Activated CD4-positive, CD25-positive, alpha-beta regulatory T cell (primary cell): ENCODE measurements around the gene EEF2K.

Source experiments
- DNase-seq, 4 experiments: peaks; one replicate each; lab custom pipeline; 2025; lab: John Stamatoyannopoulos, UW

The EEF2K gene

DNA sequence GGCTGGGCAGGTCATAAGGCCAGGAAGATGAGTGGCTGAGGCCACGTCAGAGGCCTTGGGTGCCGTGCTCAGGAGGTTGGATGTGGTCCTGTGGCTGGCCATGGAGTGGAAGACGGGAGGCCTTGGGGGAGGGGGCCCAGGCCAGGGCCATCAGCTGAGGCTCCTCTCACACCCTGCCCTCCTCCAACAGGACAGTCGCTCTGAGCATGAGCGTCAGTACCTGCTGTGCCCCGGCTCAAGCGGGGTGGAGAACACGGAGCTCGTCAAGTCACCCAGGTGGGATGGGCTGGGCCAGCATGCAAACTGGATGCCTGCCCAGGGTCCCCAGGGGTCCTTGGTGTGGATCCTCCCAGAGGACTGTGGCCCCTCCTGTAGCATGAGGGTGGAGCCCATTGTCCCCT, 110.3 kb downstream of the EEF2K start:
- DNase-seq = no peak

DNA sequence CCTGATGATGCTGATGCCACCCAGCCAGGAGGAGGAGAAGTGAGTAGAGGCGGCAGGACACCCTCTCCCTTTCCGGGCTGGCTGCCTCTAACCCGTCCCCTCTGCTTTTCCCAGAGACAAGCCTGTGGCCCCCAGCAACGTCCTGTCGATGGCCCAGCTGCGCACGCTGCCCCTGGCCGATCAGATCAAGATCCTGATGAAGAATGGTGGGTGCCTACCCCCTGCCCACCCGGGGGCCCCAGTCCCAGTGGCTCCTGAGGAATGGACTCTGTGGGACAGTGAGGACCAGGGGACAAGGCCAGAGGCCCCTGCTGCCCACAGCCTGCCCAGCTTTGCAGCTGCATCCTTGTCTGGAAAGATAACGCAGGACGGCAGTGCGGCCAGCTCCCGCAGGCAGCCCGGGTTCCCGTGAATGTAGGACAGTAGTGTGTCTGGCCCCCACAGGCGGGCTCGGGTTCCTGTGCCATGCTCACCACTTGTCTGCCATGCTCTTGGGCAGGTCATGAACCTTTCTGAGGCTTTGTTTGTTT, 111.0 kb downstream of the EEF2K start:
- DNase-seq = no peak

DNA sequence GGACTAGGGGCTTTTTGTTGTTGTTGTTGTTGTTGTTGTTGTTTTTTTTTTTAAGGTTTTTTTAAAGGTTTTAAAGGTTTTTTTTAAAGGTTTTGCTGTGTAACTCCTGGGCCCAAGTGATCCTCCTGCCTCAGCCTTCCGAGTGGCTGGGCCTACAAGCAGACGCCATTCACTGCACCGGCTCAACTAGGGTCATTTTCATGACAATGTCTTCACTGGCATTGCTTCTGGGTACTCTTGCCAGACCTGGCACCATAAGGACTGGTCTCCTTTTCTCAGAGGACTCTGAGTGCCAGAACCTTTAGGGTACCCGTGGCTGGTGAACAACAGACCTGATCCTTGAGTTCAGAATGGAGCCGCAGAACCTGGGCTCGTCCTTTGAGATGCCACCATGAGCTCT, 111.5 kb downstream of the EEF2K start:
- no peak for DNase-seq

DNA sequence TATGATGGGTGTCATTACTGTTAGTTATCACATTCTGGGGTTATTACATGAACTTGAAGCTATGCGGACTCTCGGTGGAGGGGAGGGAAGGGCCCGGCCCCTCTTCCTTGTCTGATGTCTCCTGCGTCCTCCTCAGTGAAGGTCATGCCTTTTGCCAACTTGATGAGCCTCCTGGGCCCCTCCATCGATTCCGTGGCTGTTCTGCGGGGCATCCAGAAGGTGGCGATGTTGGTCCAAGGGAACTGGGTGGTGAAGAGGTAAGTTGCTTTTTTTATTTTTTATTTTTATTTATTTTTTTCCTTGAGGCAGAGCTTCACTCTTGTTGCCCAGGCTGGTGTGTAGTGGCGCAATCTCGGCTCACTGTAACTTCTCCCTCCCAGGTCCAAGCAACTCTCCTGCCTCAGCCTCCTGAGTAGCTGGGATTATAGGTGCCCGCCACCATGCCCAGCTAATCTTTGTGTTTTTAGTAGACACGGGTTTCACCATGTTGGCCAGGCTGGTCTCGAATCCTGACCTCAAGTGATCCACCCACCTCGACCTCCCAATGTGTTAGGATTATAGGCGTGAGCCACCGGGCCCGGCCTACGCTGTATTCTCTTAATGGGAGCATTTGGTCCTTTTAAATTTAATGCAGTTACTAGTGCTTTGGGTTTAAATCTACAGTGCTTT, 112.7 kb downstream of the EEF2K start:
- peak in 3 of 4 experiments; percentile 15 to 38 (median 31) for DNase-seq

DNA sequence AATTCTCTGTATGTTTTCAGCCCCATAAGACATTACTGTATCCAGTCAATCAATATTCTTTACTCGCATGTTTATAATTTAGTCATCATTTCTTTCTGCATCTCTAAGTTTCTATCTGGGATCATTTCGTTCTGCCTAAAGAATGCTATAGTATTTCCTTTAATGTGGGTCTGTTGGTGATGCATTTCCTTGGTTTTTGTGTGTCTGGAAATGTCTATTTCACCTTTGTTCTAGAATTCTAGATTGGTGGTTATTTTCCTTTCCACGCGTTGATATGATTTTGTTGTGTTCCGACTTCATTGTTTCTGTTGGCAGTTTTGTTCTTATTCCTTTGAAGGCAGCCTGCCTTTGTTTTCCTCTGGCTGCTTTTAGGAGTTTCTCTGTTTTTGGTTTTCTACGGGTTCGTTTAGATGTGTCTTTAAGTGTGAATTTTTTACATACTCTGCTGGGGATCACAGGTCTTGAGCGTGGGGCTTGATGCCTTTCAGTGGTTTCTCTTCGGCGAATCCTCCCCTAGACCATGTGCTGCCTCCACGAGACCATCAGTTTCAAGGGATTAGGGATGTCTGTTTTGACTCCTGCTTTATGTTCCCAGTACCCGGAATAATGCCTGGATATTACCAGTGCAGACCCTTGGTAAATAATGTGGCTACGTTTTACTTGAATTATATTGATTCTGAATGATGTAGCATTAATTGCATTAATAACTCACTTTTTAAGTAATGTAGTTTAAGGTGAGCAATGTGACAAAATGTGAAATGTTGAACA, 114.7 kb downstream of the EEF2K start:
- DNase-seq = no peak

DNA sequence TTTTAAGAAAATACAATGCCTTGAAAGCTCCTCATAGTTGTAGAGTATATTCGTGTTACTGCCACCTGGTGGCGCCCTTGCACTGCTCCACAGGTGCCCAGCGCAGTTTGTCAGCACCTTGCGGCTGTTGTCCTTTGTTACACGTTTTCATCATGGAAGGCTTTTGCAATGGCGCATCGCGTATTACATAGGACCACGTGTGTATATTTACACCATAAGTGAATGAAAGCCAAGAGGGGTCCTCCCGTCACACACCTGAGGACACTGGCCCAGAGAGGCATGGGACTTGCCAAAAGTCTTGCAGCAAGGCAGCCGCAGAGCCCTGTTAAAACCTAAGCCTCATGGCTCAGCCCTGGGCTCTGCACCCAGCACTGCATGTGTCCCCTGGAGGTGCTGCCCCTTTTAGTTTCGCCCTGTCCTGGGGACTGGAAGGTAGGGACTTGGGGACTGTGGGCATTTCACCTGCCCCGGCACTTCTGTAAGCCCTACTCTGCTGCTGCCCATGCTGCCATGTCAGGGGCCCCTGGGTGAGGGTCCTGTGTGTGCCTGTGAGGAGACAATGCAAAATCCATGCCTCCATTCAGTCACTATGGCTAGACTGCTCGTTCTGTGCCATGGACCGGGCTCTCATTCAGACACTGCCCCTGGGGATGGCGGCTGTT, 115.4 kb downstream of the EEF2K start:
- peak; percentile 22 to 61 (median 35) for DNase-seq

DNA sequence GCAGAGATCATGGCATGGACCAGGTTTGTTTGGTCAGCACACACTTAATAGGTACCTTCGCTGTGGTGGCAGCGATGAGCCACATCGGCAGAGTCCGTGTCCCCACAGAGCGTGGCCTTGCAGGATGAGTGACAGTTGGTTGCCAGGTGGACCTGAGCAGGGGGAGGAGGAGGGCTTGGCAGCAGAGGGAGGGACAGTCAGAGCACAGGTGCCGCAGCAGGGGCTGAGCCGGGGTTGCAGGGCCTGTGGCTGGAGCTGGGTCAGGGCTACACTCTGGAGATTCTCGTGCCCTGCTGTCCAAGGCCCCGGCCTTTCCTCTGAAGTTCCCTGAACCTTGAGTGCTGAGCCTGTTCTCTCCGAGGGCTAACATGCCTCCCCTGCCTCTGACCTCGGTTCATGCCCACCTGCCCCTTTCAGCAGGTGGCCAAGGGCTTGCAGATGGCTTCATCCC, 116.0 kb downstream of the EEF2K start:
- DNase-seq = no peak

DNA sequence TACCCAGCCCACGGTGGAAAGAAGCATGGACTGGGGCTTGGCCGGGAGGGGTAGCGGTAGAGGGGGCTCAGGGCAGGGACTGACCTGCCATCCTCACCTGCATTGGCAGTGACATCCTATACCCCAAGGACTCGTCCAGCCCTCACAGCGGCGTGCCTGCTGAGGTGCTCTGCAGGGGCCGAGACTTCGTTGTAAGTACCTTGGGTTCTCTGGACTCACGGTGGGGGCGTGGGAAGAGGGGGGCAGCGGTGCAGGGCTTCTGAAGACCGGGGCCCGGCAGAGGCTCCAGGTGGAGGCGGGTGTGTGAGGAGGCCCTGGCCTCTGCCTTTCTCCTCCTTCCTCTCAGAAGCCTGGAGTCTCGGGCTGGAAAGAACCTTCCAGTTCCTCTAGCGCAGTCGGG, 116.7 kb downstream of the EEF2K start:
- no peak for DNase-seq

DNA sequence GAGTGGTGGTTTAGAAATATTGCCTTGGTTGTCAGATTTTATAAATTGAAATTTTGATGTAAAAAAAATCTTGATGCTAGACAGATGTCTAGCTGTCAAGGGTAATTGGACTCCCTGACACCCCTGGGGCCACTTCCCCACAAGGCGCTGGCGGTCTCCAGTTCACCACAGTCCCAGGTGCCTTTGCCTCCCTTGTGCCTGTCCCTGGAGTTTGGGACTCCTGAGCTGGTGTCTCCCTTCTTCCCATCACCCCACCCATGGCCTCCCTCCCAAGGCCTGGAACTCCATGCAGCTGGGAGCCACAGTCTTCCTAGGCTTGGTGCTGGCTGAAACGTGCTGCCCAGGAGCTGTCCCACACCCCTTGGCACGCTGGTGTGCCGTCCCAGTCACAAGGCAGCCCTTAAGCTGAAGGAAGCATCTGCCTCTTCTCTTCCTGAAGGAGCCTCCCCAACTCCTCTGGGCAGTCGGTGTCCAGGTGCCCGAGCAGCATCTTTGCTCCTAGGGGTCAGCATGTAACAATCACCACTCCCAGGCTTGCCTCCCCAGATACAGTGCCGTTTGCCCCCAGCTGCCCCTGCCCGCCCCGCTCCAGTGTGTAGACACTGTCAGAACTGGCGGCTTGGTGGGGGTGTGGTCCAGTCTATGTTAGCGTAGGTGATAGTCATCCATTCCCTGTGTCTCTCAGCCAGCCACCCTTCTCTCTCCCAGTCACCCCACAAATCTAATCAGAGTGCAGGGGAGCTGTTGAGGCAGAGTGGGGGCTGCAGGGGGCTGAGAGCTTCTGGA, 117.3 kb downstream of the EEF2K start:
- no peak for DNase-seq

DNA sequence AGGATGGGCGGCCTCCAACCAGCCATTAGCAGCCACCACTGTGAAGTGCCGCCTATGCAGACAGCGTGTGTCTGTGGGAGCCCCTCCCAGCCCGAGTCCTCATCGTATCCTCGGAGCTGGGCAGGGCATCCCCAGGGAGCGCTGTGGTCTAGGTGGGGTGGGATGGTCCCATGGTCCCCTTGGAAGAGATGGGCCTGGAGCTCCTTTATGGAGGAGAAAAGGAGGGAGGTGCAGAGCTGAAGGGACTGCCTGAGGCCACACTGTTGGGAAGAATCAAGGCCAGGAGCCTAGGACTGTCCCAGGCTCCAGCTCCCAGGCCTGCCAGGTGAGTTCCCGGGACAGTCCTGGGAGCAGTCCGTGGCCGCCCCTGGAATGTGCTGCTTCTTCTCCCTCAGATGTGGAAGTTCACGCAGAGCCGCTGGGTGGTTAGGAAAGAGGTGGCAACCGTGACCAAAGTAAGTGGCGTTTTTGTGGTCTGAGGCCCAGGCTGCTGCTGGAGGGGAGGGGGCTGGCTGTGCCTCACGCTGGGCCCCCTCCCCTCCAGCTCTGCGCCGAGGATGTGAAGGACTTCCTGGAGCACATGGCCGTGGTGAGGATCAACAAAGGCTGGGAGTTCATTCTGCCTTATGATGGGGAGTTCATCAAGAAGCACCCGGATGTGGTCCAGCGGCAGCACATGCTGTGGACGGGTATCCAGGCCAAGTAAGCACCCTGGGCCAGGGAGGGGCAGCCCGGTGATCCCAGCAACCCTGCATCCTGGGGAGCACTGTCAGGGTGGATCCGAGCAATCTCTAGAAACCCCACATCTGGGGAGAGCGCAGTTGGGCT, 118.1 kb downstream of the EEF2K start:
- DNase-seq = no peak

DNA sequence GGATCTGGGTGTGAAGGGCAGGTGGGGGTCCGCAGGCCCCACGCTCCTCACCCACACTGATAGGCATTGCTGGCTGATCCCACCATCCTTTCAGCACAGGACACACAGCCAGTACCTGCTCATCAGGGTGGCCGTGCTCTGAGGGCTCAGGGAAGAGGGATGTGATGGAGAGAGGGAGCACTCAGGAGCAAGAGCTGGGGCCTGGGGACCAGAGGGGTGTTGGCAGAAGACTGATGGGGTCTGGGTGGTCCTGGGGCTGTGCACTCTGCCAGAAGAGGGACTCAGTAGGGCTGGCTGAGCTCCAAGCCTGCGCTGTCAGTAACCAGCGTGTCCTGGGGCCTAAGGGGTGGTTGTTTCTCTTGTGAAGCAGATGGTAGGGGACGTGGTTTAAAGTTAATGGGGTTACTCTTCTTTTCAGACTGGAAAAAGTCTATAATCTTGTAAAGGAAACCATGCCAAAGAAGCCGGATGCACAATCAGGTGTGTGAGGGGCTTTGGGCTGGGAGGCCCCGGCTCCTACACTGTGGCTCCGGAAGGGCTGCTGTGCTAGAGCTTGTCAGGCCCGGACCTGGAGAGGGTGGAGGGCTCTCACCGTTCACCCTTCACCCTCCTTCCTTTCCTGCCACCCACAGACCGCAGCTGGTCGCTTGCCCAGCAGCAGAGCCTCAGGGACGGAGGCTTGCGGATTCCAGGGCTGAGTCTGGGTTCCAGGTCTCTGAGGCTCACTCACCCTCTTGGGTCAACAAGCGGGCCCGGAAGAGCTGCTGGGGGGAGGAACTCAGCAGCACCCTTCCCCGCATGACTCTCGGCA, 118.9 kb downstream of the EEF2K start:
- DNase-seq = no peak

DNA sequence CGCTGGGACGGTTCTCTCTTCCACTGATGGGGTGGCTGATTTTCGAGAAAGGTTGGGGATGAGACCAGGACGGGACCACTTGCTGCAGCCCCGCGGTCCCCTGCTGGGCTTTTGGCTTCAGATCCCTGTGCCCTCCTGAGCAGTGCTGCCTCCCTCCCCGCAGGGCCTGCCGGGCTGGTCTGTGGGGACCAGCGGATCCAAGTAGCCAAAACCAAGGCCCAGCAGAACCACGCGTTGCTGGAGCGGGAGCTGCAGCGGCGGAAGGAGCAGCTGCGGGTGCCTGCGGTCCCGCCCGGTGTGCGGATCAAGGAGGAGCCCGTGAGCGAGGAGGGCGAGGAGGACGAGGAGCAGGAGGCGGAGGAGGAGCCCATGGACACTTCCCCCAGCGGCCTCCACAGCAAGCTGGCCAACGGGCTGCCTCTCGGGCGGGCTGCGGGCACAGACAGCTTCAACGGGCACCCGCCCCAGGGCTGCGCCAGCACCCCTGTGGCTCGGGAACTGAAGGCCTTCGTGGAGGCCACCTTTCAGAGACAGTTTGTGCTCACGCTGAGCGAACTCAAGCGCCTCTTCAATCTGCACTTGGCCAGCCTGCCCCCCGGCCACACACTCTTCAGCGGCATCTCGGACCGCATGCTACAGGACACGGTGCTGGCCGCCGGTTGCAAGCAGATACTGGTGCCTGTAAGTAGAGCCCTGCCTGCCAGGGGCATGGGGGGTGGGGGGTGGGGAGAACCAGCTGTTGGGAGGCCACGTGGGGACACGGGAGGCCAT, 119.7 kb downstream of the EEF2K start:
- DNase-seq = no peak

DNA sequence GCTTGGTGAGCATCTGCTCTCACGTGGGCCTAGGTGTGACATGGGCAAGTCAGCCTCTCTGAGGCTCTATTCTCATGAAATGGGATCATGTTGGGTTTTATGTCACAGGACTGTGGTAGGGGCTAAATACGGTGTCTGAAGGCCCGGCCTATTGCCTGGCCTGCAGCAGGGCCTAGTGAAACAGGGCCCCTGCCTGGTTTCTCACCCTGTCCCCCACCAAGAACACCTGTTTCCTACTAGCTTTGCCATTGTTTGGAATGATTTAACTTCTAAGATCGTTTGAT, 120.2 kb downstream of the EEF2K start:
- DNase-seq = no peak

DNA sequence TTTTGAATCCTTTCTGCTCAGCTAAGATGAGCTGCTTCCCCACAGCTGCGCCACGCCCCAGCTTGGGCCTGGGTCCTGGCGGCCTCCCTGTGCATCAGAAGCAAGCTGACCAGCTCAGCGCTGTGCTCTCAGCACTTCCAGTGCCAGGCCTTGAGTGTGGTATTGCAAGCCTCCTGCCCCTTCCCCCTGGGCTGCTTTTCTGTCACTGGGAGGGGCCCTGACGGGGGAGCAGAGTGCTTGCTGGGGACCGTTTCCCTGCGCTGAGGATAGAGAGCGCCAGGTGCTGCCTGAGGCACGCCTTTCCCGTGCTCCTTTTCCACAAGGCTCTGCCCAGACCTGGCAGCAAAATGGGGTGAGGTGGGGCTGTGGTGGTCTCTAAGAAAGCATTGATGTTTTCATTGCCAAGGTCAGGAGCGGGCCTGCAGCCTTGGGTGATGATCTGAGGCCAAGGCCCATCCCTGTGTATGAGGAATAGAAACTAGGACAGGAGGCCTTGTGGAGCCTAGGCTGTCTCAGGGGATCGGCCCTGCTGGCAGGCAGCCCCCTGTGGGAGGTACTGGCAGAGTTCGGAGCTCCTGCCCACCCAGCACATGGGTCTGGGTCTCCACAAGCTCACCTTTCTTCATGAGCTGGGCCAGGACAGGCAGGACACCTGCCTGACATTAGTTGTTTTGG, 120.8 kb downstream of the EEF2K start:
- DNase-seq = no peak

DNA sequence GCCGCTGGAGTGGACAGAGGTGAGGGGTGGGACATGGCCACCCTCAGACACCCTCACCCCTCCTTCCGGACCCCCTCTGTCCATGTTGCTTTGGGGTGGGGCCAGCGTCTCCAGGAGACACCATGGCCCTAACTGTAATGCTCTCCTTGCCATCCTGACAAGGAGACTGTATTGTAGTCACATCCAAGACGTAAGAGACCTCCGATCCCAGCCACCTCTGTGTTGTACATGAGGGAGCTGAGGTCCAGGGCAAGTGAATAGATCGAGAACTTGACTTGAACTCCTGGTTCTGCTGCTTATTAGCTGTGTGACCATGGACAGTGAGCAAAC, 121.3 kb downstream of the EEF2K start:
- no peak for DNase-seq

DNA sequence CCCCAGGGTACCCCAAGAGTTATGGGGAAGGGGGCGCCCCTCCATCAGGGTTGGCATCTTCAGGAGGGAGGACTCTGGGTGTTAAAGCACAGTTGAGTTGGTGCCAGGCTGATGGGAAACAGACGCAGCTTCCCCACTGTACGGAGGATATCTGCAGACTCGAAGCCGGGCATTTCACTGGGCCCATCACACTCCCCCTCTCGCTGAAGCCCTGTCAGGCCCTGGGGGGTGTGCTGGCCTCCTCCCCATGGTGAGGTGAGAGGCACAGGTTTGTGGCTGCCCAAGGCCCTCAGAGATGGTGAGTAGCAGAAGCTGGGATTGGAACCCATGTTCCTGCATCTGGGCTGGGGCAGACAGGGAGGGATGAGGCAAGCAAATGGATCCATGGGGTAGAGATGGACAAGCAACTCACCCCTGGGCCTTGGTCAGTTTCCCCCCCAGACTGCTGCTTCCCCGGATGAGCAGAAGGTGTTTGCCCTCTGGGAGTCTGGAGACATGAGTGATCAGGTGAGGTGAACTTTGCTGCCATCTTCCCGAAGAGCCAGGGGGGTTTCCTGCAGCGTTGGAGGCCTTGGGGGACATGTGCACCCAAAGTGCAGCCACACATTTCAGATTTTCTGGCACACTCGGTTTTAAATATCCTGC, 122.1 kb downstream of the EEF2K start:
- no peak for DNase-seq

DNA sequence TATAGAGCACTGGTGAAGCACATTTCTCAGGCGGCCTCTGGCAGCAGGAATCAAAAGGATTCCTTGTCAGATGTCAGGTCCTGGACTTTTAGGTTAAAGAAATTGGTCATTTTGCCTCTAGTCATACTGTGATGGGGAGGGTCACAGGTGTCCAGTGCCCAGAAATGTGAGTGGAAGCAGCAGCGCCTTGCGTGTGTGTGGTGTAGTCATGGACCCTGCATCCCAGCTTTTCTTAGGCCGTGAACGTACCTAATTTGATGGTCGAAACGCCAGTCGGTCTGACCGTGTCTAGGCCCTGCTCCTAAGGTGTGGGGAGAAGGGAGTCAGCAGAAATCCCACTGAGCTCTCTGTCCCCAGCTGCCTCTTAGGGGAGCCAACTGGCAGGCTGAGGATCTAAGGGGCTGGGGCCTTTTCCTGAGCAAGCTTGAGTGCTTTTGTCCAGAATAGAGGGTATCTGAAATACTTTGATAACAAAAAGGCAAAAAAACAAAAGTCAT, 123.2 kb downstream of the EEF2K start:
- no peak for DNase-seq

DNA sequence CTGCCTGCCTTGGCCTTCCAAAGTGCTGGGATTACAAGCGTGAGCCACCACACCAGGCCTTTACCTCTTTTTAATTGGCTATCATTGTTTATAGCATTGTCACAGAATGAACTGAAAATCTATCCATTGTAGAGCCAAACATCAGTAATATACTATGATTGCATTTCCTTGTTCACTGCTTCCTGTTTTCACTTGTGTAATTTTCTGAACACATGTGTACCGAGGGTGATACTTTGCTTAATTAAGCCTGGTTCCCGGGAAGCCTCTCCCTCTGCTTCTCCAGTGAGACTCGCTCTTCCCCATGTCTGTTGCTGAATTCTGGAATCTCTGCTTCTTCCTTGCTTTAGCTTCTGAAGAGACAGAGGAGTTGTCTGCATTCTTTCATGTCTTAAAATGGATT, 124.2 kb downstream of the EEF2K start:
- DNase-seq = no peak
